ENCODE data around the gene SEMA4G.
A peak's percentile ranks its signal among the peaks of the same experiment; 100 is the strongest.

The SEMA4G gene, protein sequence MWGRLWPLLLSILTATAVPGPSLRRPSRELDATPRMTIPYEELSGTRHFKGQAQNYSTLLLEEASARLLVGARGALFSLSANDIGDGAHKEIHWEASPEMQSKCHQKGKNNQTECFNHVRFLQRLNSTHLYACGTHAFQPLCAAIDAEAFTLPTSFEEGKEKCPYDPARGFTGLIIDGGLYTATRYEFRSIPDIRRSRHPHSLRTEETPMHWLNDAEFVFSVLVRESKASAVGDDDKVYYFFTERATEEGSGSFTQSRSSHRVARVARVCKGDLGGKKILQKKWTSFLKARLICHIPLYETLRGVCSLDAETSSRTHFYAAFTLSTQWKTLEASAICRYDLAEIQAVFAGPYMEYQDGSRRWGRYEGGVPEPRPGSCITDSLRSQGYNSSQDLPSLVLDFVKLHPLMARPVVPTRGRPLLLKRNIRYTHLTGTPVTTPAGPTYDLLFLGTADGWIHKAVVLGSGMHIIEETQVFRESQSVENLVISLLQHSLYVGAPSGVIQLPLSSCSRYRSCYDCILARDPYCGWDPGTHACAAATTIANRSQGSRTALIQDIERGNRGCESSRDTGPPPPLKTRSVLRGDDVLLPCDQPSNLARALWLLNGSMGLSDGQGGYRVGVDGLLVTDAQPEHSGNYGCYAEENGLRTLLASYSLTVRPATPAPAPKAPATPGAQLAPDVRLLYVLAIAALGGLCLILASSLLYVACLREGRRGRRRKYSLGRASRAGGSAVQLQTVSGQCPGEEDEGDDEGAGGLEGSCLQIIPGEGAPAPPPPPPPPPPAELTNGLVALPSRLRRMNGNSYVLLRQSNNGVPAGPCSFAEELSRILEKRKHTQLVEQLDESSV

DNA sequence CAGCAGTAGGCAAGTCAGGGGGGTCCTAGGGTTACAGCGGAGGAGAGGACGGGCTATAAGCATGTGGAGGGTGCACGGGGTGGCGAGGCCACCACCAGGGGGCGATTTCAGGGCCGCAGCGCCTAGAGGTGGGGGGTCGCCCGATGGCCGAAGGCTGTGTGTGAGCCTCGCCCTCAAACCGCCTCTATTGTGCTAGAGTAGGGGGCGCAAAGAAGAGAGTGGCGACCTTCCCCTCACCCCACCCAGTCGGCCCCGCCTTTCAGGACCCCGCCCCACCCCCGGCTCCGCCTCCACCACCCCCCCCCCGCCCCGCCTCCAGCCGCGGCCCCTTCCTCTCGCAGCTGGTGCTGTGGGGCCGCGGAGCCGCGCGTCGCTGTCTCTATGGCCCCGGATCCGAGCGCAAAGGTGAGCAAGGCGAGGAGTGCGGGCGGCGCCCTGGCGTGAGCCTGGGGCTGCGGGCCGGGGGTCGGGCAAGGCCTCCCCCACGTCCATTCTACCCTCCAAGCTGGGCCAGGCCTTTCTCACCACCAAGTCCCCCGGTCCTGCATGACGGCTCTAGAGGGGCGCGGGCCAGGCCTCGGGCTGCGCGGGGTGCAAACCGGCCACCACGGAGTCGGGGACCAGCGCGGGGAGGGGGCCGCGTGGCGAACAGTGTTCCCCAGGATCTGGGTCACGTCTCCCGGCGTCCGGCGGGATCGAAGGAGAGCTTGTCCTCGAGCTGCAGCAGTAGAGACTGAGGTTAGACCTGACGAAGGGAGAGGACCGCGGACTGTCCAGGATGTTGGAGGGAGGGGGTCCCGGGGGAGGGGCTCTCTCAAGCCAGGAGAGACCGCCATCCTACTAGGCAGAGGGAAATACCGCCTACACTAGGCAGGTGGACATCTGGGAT, at the start of gene SEMA4G:
Gene SEMA4G, plus strand, starts transcription at position 318 of the 889 bp plus-strand sequence. CDS start 3,409 bp downstream, outside the sequence.
- H3K27me3 Mint-ChIP-seq: no peaks in the 10 kb centered on the region
- peak; percentile 49 to 68 for DNase-seq (ENCODE audit: low spot score in 2 of 2)
- peaks cover 21% of the 10 kb centered on the region for H3K4me1 Mint-ChIP-seq
- ATAC-seq (ENCODE audit: low read depth): peak; percentile 85
- H3K4me3 Mint-ChIP-seq: peak within 1 kb of the TSS; percentile 77
- peaks cover 7% of the 10 kb centered on the region for H3K36me3 Mint-ChIP-seq
- no peaks in the 10 kb centered on the region for H3K9me3 Mint-ChIP-seq
- no peak within 1 kb of the TSS for H3K27ac Mint-ChIP-seq

DNA sequence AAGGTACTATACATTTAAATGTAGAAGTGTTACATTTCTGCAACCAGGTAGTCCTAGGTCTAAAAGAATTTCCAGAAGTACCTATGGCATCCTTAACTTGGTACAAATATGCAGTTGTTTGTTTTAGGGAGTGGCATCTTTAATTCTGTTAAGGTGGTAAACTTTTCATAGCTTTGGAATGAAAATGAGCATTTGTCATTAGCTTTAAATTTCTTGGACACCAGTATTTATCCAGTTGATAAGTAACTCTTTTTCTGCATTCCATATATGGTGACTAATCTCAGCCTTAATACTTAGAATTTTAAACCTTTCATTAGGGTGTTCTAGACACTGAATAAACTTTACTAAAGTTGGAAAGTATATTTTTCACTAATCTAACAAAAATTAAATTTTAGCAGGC, 45.7 kb upstream of the SEMA4G start:
- ATAC-seq (ENCODE audit: low read depth) (no peak), DNase-seq (ENCODE audit: low spot score in 2 of 2) (no peak)
- Mint-ChIP-seq H3K36me3 (peaks cover 27% of the 10 kb centered on the region), H3K27ac (no peak overlapping the region), H3K9me3 (no peaks in the 10 kb centered on the region), H3K4me1 (peaks cover 2% of the 10 kb centered on the region), H3K4me3 (no peak overlapping the region), H3K27me3 (no peaks in the 10 kb centered on the region)

DNA sequence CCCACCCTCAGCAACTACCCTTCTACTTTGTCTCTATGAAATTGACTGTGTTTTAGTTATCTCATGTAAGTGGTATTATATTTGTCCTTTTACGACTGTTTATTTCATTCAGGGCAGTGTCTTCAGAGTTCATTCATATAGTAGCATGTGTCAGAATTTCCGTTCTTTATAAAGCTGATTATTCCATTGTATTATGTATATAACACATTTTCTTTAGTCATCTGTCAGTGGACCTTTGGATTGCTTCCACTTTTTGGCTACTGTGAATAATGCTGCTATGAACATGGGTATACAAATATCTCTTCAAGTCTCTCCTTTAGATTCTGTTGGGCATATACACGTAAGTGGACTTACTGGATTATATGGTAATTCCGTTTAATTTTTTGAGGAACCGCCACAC, 42.0 kb upstream of the SEMA4G start:
- H3K36me3 Mint-ChIP-seq: peaks cover 29% of the 10 kb centered on the region
- H3K27me3 Mint-ChIP-seq: no peaks in the 10 kb centered on the region

DNA sequence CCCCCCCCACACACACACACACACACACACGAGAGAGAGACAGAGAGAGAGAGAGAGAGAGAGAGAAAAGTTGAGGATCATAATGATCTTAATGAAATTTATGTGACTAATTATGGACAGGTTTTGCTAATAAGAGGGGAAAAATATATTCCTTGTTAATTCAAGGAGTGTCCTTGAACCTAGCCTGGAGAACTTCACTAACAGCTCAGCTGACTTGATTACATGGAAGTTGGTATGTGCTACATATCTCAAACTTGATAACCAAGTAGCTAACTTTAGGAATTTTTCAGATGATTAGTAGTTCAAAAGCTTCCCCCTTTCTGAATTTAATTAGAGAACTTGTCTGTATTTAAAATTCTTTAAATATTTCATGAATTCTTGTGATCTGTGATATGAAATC, 41.3 kb upstream of the SEMA4G start:
- H3K4me3 Mint-ChIP-seq: no peak overlapping the region
- H3K27ac Mint-ChIP-seq: no peak overlapping the region
- ATAC-seq (ENCODE audit: low read depth) (no peak), DNase-seq (ENCODE audit: low spot score in 2 of 2) (no peak)
- no peaks in the 10 kb centered on the region for H3K9me3 Mint-ChIP-seq
- peaks cover 30% of the 10 kb centered on the region for H3K36me3 Mint-ChIP-seq
- H3K4me1 Mint-ChIP-seq: peaks cover 2% of the 10 kb centered on the region
- no peaks in the 10 kb centered on the region for H3K27me3 Mint-ChIP-seq

More for the DNA sequence above, 42.0 kb upstream of the SEMA4G start:
- DNase-seq (ENCODE audit: low spot score in 2 of 2) (no peak), ATAC-seq (ENCODE audit: low read depth) (no peak)
- Mint-ChIP-seq H3K27ac (no peak overlapping the region), H3K4me3 (no peak overlapping the region), H3K9me3 (no peaks in the 10 kb centered on the region), H3K4me1 (peaks cover 2% of the 10 kb centered on the region)

DNA sequence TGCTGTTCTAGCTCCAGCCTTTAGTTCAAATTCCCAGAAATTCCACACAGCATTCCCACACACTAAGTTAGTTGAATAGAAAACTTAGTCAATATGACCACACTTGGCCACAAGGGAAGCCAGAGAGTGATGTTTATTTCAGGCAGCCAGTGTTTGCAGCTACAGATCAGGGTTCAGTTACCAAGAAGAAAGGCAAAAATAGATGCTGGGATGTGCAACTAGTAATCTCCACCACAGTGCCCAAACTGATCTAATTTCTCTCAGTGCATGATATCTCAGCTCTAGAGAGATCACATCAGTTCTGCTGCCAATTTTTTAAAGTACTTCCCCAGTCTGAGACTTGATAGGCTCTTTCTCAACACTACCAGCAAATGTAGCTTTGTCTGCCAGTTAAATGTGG, 38.9 kb upstream of the SEMA4G start:
- Mint-ChIP-seq H3K36me3 (peaks cover 19% of the 10 kb centered on the region), H3K4me3 (no peak overlapping the region), H3K9me3 (no peaks in the 10 kb centered on the region), H3K27ac (no peak overlapping the region), H3K4me1 (no peaks in the 10 kb centered on the region), H3K27me3 (no peaks in the 10 kb centered on the region)
- ATAC-seq (ENCODE audit: low read depth) (no peak), DNase-seq (ENCODE audit: low spot score in 2 of 2) (no peak)

DNA sequence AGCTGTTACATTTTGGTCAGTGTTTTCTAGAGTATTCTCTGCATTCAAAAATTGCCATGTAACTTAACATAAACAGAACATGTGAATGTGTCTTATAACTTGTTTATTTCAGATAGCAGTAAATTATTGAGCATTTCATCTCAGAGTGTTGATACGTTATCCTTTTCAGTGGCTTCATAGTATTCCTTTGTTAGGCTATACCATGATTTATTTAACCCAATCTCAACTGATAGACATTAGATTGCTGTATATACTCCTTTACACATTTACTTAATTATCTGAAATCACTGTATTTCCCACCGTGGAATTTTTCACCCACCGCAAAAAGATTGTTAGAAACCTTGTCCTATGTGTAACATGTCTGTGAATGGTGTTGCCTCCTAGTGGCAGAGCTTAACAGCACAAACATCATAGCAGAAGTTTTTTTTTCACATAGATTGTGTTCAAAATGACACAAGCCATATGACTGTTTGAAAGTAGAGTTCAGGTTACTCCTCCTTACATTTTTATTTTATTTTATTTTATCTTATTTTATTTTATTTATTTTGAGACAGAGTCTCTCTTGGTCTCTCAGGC, 35.1 kb upstream of the SEMA4G start:
- Mint-ChIP-seq H3K4me1 (no peaks in the 10 kb centered on the region), H3K9me3 (no peaks in the 10 kb centered on the region), H3K27ac (no peak overlapping the region), H3K4me3 (no peak overlapping the region), H3K27me3 (no peaks in the 10 kb centered on the region), H3K36me3 (peaks cover 16% of the 10 kb centered on the region)
- no peak for DNase-seq (ENCODE audit: low spot score in 2 of 2)
- ATAC-seq (ENCODE audit: low read depth): no peak

DNA sequence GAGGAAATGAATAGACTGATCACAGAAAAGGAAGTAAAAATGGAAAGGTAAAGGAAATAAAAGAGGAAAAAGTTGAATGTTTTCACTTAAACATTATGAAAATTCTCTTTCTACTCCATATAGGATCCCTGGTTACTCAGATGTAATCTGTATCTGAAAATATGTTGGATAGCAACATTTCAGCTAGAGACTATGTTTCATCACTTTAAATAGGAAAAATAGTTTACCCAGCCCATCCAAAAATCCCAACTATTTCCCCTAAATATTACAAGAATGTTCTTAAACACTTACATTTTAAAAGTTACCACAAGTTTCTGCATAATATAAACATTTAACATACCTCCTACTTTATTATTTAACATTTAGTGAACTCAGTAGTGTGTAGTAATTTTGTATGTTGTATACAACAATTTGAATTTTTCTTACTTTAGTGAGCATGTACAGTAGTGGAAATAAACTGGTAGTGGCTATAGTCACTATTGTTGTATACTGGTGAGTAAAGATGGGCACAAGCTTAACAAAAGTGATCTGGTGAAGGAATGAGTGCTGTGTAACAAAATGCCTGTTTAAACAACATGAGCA, 29.4 kb upstream of the SEMA4G start:
- H3K4me3 Mint-ChIP-seq: no peak overlapping the region
- H3K9me3 Mint-ChIP-seq: no peaks in the 10 kb centered on the region
- no peak overlapping the region for H3K27ac Mint-ChIP-seq
- no peaks in the 10 kb centered on the region for H3K4me1 Mint-ChIP-seq
- peaks cover 21% of the 10 kb centered on the region for H3K36me3 Mint-ChIP-seq
- DNase-seq (ENCODE audit: low spot score in 2 of 2) (no peak), ATAC-seq (ENCODE audit: low read depth) (no peak)
- no peaks in the 10 kb centered on the region for H3K27me3 Mint-ChIP-seq

DNA sequence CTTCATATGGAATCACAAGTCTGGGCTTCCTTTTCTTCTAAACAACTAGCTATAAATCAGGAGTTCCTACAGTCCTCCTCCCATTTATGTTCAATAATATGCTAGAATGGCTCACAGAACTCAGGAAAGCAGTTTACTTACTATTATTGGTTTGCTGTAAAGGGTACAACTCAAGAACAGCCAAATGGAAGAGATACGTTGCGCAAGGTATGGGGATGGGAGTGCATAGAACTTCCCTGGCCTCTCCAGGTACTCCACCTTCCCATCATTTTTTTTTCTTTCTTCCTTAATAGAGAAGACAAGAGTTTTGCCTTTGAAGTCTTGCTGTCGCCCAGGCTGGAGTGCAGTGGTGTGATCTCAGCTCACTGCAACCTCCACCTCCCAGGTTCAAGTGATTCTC, 27.1 kb upstream of the SEMA4G start:
- no peak for DNase-seq (ENCODE audit: low spot score in 2 of 2)
- Mint-ChIP-seq H3K9me3 (no peaks in the 10 kb centered on the region), H3K27me3 (no peaks in the 10 kb centered on the region), H3K4me3 (no peak overlapping the region), H3K27ac (no peak overlapping the region), H3K36me3 (peaks cover 24% of the 10 kb centered on the region), H3K4me1 (no peaks in the 10 kb centered on the region)
- ATAC-seq (ENCODE audit: low read depth): no peak

DNA sequence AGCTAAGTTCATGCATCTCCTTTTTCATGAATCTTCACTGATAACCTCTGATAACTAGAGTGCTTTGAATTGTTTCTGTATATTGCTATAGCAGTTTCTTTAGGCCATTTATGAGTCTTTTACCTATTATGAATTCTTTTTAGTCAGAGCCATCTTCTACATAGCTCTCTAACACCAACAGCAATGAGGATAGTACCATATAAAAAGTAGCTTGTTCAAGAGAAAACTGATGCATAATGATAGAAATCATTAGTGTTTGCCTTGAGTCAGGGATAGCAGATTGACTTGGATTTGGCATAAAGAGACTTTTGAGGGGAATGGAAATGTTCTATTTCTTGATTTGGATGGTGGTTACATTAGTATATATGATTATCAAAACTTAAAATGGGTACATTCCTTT, 25.8 kb upstream of the SEMA4G start:
- Mint-ChIP-seq H3K9me3 (no peaks in the 10 kb centered on the region), H3K27ac (no peak overlapping the region)

DNA sequence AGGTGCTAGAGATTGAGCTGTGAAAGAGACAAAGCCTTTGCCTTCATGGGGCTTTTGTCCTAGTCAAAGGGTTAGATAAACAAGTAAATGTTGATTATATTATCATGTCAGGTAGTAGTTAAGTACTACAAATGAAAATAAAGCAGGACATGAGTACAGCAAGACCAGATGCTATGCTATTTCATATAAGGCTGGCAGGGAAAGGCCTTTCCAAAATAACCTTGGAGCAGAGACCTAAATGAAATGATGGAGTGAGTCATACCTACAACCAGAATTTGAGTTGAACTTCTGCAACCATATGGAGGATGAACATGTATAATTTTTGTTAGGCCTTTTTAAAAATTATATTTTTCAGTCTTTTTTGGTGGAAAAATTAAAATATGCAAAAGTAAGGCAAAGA, 23.6 kb upstream of the SEMA4G start:
- Mint-ChIP-seq H3K27me3 (no peaks in the 10 kb centered on the region), H3K4me1 (no peaks in the 10 kb centered on the region), H3K9me3 (no peaks in the 10 kb centered on the region), H3K4me3 (no peak overlapping the region), H3K36me3 (peaks cover 24% of the 10 kb centered on the region), H3K27ac (no peak overlapping the region)
- ATAC-seq (ENCODE audit: low read depth): no peak
- no peak for DNase-seq (ENCODE audit: low spot score in 2 of 2)

More for the DNA sequence above, 25.8 kb upstream of the SEMA4G start:
- H3K4me1 Mint-ChIP-seq: no peaks in the 10 kb centered on the region
- peaks cover 24% of the 10 kb centered on the region for H3K36me3 Mint-ChIP-seq
- H3K27me3 Mint-ChIP-seq: no peaks in the 10 kb centered on the region
- no peak overlapping the region for H3K4me3 Mint-ChIP-seq
- DNase-seq (ENCODE audit: low spot score in 2 of 2): no peak
- no peak for ATAC-seq (ENCODE audit: low read depth)

DNA sequence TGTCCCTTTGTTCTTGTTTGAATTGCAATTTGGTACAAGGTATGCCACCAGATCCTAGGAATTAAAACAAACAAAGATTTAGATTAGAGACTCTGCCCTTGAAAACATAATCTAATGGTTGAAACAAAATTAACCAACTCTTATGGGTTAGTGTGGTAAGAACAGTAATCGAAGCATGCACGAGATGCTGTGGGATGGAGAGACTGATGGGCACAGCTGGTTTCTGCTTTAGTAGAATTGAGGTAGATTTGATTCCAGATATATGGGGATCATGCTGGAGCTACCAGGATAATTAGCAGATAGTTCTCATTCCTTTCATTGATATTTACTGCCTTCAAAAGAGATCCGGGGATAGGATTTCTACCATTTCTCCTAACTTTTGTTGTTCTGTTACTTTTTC, 20.4 kb upstream of the SEMA4G start:
- Mint-ChIP-seq H3K36me3 (peaks cover 11% of the 10 kb centered on the region), H3K4me1 (no peaks in the 10 kb centered on the region), H3K27me3 (no peaks in the 10 kb centered on the region), H3K4me3 (no peak overlapping the region), H3K27ac (no peak overlapping the region), H3K9me3 (no peaks in the 10 kb centered on the region)
- no peak for DNase-seq (ENCODE audit: low spot score in 2 of 2)
- no peak for ATAC-seq (ENCODE audit: low read depth)

DNA sequence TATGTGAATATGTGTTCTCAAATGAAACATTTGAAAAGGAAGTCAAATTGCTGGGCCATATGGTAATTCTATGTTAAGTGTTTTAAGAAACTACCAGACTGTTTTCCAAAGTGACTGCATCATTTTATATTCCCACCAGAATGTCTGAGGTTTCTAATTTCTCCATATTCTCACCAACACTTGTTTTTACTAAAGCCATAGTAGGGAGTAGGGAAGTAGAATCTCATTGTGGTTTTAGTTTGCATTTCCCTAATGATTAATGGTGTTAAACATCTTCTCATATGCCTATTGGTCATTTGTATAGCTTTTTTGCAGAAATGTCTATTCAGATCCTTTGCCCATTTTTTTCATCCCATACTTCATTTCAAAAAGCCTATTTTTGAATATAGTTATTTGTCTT, 9.1 kb upstream of the SEMA4G start:
- Mint-ChIP-seq H3K27me3 (no peaks in the 10 kb centered on the region), H3K4me1 (no peaks in the 10 kb centered on the region), H3K9me3 (no peaks in the 10 kb centered on the region), H3K27ac (no peak overlapping the region), H3K4me3 (no peak overlapping the region), H3K36me3 (peaks cover 21% of the 10 kb centered on the region)
- DNase-seq (ENCODE audit: low spot score in 2 of 2) (no peak), ATAC-seq (ENCODE audit: low read depth) (no peak)

DNA sequence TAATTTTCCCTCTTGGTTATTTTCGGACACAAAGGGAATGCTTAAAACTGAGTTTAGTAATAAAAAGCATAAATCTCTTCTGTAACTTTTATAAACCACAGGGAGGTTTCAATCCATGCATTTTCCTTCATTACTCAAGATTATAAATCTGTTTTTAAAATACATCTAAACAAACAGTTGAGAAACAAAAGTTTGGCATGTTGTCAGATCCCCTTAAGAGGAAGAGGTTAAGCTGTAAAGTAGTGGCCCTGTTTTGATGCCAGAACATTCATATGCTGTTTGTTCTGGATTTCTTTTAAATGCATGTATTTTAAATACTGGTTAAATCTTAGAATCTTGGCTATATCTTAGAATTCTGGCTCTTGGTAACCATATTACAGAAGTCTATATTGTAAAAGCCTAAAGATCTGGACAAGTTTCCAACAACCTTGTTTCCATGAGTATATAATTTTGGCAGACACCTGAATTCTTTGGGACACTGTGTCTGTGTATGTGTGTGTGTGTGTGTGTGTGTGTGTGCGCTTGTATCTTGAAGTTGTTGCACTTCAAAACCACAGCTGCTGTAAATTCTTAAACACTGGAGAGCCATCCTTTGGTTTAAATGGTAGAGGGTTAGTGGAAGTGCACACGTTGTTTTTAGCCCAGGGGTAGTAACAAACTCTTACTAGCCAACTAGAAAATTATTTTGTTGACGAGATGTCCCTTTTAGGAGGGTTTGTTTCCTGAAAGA, 6.8 kb upstream of the SEMA4G start:
- H3K4me1 Mint-ChIP-seq: peaks cover 2% of the 10 kb centered on the region
- H3K36me3 Mint-ChIP-seq: peaks cover 26% of the 10 kb centered on the region
- ATAC-seq (ENCODE audit: low read depth) (no peak), DNase-seq (ENCODE audit: low spot score in 2 of 2) (no peak)
- H3K27me3 Mint-ChIP-seq: no peaks in the 10 kb centered on the region
- H3K9me3 Mint-ChIP-seq: no peaks in the 10 kb centered on the region
- no peak overlapping the region for H3K27ac Mint-ChIP-seq
- no peak overlapping the region for H3K4me3 Mint-ChIP-seq
